Left lung (tissue), 10 donors: ENCODE results near the gene TRAPPC2L. TPM values are rescaled to one million over a fixed set of nuclear protein-coding genes. Genes with fewer than 3 reads are reported as not detected.
"Not testable (repeated sequence)": the region's sequence is repeated elsewhere in the genome, so short reads cannot be mapped to it uniquely, and the experiment has no call there.

Source experiments
- ATAC-seq: fragments of 200-7000 bp; cut with Tn5 transposase; one replicate; pipeline ENCODE4 v1.9.1; 2020; ENCODE audit warnings: moderate library complexity
- DNase-seq, 4 donors: peaks; one replicate each; pipeline ENCODE4 v3.0.0-alpha.2; 2013 to 2020
- H3K27ac ChIP-seq, 2 donors: fragments of 200-600 bp; sonication (generic) in 1 of 2; one replicate each; pipeline versions ENCODE4 v1.5.0 to v1.8.0; 2020 to 2021
- H3K27me3 ChIP-seq, 2 donors: fragments of 200-600 bp; sonication (generic) in 1 of 2; one replicate each; pipeline versions ENCODE4 v1.5.0 to v1.8.0; 2020 to 2021
- H3K36me3 ChIP-seq, 2 donors: fragments of 200-600 bp; sonication (generic) in 1 of 2; one replicate each; pipeline versions ENCODE4 v1.5.0 to v1.8.0; 2020 to 2021
- H3K4me1 ChIP-seq, 2 donors: fragments of 200-600 bp; one replicate each; pipeline ENCODE4 v1.8.0; 2021
- H3K4me3 ChIP-seq, 2 donors: fragments of 200-600 bp; sonication (generic) in 1 of 2; one replicate each; pipeline versions ENCODE4 v1.5.0 to v1.8.0; 2020 to 2021; ENCODE audit warnings: mild to moderate bottlenecking in 1 of 2
- H3K9me3 ChIP-seq, 2 donors: fragments of 200-600 bp; sonication (generic) in 1 of 2; one replicate each; pipeline versions ENCODE4 v1.5.0 to v1.8.0; 2020 to 2021
- intact Hi-C, 2 donors: fragments of 100-400 bp; cut with DNase I; formaldehyde crosslinking; loops; one replicate each; pipeline versions ENCODE4 v1.11.2 to v1.14.2; 2022
- polyA plus RNA-seq, 6 donors: library from polyadenylated mRNA; unstranded; fragments of 120-200 nt; gene quantifications; one replicate each; pipeline ENCODE4 v1.2.1, GENCODE V29; 2013; ENCODE audit not compliant: insufficient read length in 6 of 6
- total RNA-seq, 2 donors: library from RNA; stranded (reverse); fragmentation: NEBNext Ultra II Directional; extraction: Animal tissue kit (Norgen Biotek cat#: 25700); gene quantifications; one replicate each; pipeline ENCODE4 v1.2.1, GENCODE V29; 2021
- TF ChIP-seq, protein P1 (sequence below), 2 donors: fragments of 200-600 bp; sonication (generic) in 1 of 2; IDR thresholded peaks; one replicate each; pipeline versions ENCODE4 v1.5.0 to v1.8.0; 2021; ENCODE audit warnings: antibody characterized with exemption in 2 of 2
- donor health status: DM: no; HTN: yes; CAD: no.
- donor health status: DM: no; HTN: no; CAD: no.

TRAPPC2L gene
- total and polyA plus RNA-seq, 8 donors: 47.3 to 74.4 (median 69.4) TPM

DNA sequence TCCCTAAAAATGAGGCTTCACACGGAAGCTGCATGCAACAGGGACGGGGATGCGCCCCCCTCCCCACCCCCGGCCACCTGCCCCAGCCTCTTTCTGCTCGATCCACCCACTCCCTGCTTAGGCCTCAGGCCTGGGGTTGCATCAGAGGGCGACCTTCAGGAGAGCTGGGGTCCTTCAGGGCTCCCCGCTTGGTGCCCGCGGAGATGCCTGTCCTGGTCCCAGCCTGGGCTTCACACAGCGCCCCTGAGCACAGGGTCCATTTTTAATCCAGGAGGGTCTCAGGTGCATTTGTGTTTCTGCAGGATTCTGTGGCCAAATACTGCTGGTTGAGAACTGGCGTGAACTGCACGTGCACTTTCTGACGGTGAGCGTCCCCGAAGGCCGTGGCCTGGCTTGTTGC is 37.8 kb upstream of the TRAPPC2L start:
- H3K27me3 ChIP-seq: no peaks in the 10 kb centered on the region
- TF ChIP-seq, protein P1, sequence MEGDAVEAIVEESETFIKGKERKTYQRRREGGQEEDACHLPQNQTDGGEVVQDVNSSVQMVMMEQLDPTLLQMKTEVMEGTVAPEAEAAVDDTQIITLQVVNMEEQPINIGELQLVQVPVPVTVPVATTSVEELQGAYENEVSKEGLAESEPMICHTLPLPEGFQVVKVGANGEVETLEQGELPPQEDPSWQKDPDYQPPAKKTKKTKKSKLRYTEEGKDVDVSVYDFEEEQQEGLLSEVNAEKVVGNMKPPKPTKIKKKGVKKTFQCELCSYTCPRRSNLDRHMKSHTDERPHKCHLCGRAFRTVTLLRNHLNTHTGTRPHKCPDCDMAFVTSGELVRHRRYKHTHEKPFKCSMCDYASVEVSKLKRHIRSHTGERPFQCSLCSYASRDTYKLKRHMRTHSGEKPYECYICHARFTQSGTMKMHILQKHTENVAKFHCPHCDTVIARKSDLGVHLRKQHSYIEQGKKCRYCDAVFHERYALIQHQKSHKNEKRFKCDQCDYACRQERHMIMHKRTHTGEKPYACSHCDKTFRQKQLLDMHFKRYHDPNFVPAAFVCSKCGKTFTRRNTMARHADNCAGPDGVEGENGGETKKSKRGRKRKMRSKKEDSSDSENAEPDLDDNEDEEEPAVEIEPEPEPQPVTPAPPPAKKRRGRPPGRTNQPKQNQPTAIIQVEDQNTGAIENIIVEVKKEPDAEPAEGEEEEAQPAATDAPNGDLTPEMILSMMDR (IDR thresholded peaks at IDR 0.05): no peak
- DNase-seq (no peak), ATAC-seq (no peak)
- no peak overlapping the region for H3K4me3 ChIP-seq
- H3K4me1 ChIP-seq: no peaks in the 10 kb centered on the region
- peaks cover 0 to 56% of the 10 kb centered on the region in 2 donors for H3K36me3 ChIP-seq
- no peak overlapping the region for H3K27ac ChIP-seq
- intact Hi-C loops: no loop called here
- H3K9me3 ChIP-seq: no peaks in the 10 kb centered on the region

DNA sequence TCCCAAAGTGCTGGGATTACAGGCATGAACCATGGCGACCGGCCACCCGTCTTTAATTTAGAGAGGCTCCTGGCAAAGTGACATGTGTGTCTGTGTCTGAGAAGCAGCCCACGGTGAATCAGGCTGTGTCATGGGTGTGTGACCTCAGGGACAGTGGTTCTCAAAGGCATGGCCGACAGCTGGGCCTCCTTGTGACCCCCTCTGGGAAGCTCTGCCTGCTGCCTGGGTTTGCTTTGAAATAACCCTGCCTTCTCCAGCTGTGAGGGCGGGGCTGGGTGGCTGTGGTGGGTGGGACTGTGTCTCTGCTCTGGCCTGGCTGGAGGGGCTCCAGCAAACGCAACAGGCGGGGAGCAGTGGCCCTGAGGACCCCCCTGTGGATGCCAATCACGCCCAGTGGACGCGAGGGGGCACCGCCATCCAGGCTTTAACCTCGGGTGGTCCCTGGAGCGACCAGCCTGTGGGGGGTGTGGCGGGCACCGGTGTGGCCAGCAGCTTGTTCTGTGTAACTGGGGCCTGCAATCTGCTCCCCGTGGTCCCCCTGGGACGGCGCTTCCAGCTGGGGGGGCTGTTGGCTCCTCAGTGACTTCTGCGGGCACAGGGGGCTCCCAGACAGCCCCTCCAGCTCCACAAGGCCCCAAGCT is 36.4 kb upstream of the TRAPPC2L start:
- TF ChIP-seq, protein P1 (IDR thresholded peaks at IDR 0.05): no peak
- no peaks in the 10 kb centered on the region for H3K27me3 ChIP-seq
- no peaks in the 10 kb centered on the region for H3K4me1 ChIP-seq
- no peak for DNase-seq
- H3K36me3 ChIP-seq: peaks cover 0 to 63% of the 10 kb centered on the region in 2 donors
- intact Hi-C loops: no loop called here
- no peak overlapping the region for H3K4me3 ChIP-seq
- H3K9me3 ChIP-seq: no peaks in the 10 kb centered on the region
- no peak for ATAC-seq
- no peak overlapping the region for H3K27ac ChIP-seq

DNA sequence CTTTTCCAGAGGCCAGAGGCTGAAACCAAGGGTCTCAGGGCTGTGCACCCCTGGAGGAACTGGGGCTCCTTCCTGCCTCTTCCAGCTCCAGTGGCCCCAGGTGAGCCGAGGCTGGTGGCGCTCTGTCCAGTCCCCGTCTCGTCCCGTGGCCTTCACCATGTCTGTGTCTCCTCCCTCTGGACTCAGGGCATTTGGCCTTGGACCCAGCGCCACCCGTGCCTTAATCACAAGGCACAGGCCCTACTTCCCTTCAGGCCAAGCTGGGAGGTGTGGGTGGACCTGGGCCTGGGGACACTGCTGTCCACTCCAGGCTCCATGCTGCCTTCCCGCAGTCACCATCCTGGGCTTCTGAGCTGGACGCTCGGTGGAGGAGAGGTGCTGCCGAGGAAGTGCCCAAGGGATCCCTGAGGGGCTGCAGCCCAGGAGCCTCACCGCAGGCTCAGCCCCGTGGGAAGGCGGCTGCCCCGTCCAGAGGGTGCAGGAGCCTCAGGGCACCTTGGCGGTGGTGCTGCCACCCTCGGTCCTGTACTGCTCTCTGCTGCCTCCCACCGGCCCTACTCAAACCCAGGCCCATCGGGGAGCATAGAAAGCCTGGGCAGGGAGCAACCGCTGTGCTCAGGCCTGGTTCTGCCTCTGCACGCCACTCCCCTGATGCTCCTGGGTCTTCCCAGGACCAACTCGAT is 35.6 kb upstream of the TRAPPC2L start:
- peaks cover 0 to 68% of the 10 kb centered on the region in 2 donors for H3K36me3 ChIP-seq
- no peak overlapping the region for H3K4me3 ChIP-seq
- intact Hi-C loops: no loop called here
- no peaks in the 10 kb centered on the region for H3K27me3 ChIP-seq
- no peak overlapping the region for H3K27ac ChIP-seq
- no peaks in the 10 kb centered on the region for H3K9me3 ChIP-seq
- TF ChIP-seq, protein P1 (IDR thresholded peaks at IDR 0.05): no peak
- no peak for DNase-seq
- H3K4me1 ChIP-seq: no peaks in the 10 kb centered on the region
- no peak for ATAC-seq

DNA sequence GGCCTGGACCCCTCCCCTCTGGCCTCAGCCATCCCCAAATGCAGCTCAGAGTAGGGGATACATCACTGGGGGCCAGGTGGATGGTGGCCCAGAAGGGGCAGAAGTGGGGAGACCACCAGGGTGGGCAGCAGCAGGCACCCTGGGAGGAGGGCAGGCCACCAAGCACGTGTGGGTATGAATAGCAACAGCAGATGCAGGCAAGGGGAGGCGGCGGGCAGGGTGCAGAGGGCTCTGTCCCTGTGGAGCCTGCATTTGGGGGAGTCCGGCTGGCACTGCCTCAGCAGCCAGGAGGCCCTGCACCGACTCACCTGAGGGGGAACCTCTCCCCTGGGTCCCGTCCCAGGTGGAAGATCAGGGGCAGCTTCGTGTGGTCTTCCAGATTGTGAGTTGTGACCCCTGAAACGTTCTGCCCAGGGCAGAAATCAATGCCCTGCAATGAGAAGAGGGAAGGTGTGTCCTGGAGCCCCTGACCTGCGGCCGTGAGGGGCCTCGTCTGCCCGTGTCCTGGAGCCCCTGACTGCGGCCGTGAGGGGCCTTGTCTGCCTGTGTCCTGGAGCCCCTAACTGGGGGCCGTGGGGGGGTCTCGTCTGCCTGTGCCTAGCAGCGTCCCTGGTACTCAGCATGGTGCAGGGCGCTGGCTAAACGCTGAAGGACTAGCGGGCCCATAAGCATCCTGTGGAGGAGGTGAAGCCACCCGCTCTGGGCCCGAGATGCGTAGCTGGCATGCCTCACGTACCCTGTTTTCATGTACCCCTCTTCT is 34.5 kb upstream of the TRAPPC2L start:
- Histone ChIP-seq H3K9me3 (no peaks in the 10 kb centered on the region), H3K27ac (no peak overlapping the region), H3K36me3 (peaks cover 0 to 70% of the 10 kb centered on the region in 2 donors), H3K27me3 (no peaks in the 10 kb centered on the region), H3K4me3 (no peak overlapping the region), H3K4me1 (no peaks in the 10 kb centered on the region)
- intact Hi-C loops: no loop called here
- no peak for DNase-seq
- no peak for ATAC-seq
- TF ChIP-seq, protein P1 (IDR thresholded peaks at IDR 0.05): no peak

DNA sequence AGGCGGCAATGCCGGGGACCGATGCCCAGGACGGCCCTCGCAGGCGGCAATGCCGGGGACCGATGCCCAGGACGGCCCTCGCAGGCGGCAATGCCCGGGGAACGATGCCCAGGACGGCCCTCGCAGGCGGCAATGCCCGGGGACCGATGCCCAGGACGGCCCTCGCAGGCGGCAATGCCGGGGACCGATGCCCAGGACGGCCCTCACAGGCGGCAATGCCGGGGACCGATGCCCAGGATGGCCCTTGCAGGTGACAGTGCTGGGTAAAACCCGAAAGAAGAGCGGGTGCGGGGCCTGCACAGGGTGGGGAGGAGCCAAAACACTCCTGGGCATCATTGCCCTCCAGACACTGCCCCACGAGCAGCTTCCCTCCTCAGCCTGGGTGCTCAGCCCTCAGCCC is 33.3 kb upstream of the TRAPPC2L start:
- H3K36me3 ChIP-seq: peaks cover 0 to 76% of the 10 kb centered on the region in 2 donors
- H3K4me3 ChIP-seq, intact Hi-C loops: not testable (repeated sequence)

More for the DNA sequence above, 33.3 kb upstream of the TRAPPC2L start:
- not testable (repeated sequence) for H3K27ac ChIP-seq, H3K9me3 ChIP-seq, DNase-seq, H3K4me1 ChIP-seq, H3K27me3 ChIP-seq, ATAC-seq
